CD14-positive monocyte (primary cell): ENCODE results near the gene PSPH. TPM values are rescaled to one million over a fixed set of nuclear protein-coding genes. Genes with fewer than 3 reads are reported as not detected.
A peak's percentile ranks its signal among the peaks of the same experiment; 100 is the strongest.

Source experiments
- DNase-seq, 3 donors: peaks; one replicate each; pipeline ENCODE4 v3.0.0-alpha.2; 2011 to 2022
- H2AFZ ChIP-seq: 2 replicates; pipeline ENCODE4 v1.6.0; 2012; ENCODE audit warnings: mild to moderate bottlenecking, low read depth, low read length, inconsistent platforms; ENCODE audit not compliant: insufficient read depth, poor library complexity, severe bottlenecking
- H3K27ac ChIP-seq, 2 donors: 1 replicate in 1 of 2; 2 replicates in 1 of 2; pipeline ENCODE4 v1.5.1; 2012 to 2013; ENCODE audit warnings: low read length in 2 of 2, control low read depth in 1 of 2, inconsistent platforms in 1 of 2, low read depth in 1 of 2, mild to moderate bottlenecking in 1 of 2
- H3K27me3 ChIP-seq, 2 donors: one replicate each; pipeline versions ENCODE4 v1.6.0 to v1.6.1; 2011 to 2013; ENCODE audit warnings: low read length in 2 of 2; ENCODE audit not compliant: control insufficient read depth in 2 of 2, insufficient read depth in 2 of 2
- H3K36me3 ChIP-seq, 2 donors: replicated peaks in 1 of 2; 1 replicate in 1 of 2; 2 replicates in 1 of 2; pipeline versions ENCODE4 v1.5.1 to v1.6.1; 2012 to 2013; ENCODE audit warnings: low read length in 2 of 2, control low read depth in 1 of 2, inconsistent platforms in 1 of 2, mild to moderate bottlenecking in 1 of 2; ENCODE audit not compliant: insufficient read depth in 2 of 2, control insufficient read depth in 1 of 2
- H3K4me1 ChIP-seq, 2 donors: 1 replicate in 1 of 2; 2 replicates in 1 of 2; pipeline versions ENCODE4 v1.5.1 to v1.6.1; 2012 to 2013; ENCODE audit warnings: low read length in 2 of 2, control low read depth in 1 of 2, inconsistent platforms in 1 of 2, mild to moderate bottlenecking in 1 of 2, moderate library complexity in 1 of 2; ENCODE audit not compliant: insufficient read depth in 2 of 2, control insufficient read depth in 1 of 2
- H3K4me2 ChIP-seq: replicated peaks from 2 replicates; pipeline ENCODE3; 2012; ENCODE audit warnings: low read length, moderate library complexity, mild to moderate bottlenecking; ENCODE audit not compliant: poor library complexity, severe bottlenecking; ENCODE audit errors: extremely low read depth
- H3K4me3 ChIP-seq, 3 experiments: fragments of 200-600 bp in 1 of 3; sonication (generic) in 1 of 3; replicated peaks in 1 of 3; 1 replicate in 2 of 3; 2 replicates in 1 of 3; pipeline ENCODE4 v1.5.1; 2011 to 2013; ENCODE audit warnings: low read length in 3 of 3, mild to moderate bottlenecking in 3 of 3, control low read depth in 2 of 3, low read depth in 2 of 3, inconsistent platforms in 1 of 3, moderate library complexity in 1 of 3
- H3K79me2 ChIP-seq: 2 replicates; pipeline ENCODE4 v1.6.0; 2012; ENCODE audit warnings: mild to moderate bottlenecking, control low read depth, inconsistent platforms, low read length, moderate library complexity; ENCODE audit not compliant: insufficient read depth
- H3K9ac ChIP-seq: 2 replicates; pipeline ENCODE4 v1.6.0; 2017; ENCODE audit warnings: low read length, mild to moderate bottlenecking; ENCODE audit not compliant: insufficient read depth, poor library complexity, severe bottlenecking
- H3K9me3 ChIP-seq, 2 donors: replicated peaks in 1 of 2; 1 replicate in 1 of 2; 2 replicates in 1 of 2; pipeline versions ENCODE4 v1.5.1 to v1.6.1; 2012 to 2013; ENCODE audit warnings: low read length in 2 of 2, control low read depth in 1 of 2; ENCODE audit not compliant: control insufficient read depth in 1 of 2, insufficient read depth in 1 of 2
- H4K20me1 ChIP-seq: 2 replicates; pipeline ENCODE4 v1.6.0; 2012; ENCODE audit warnings: mild to moderate bottlenecking, low read length, control low read depth, moderate library complexity; ENCODE audit not compliant: insufficient read depth
- H3K27ac Mint-ChIP-seq, 7 donors: one replicate each; pipeline ENCODE4 v1.8.0; 2020; ENCODE audit warnings: mild to moderate bottlenecking in 7 of 7, mixed read lengths in 7 of 7, moderate library complexity in 6 of 7, inconsistent platforms in 2 of 7
- H3K27me3 Mint-ChIP-seq, 3 donors: one replicate each; pipeline ENCODE4 v1.8.0; 2021 to 2022; ENCODE audit warnings: low read depth in 3 of 3, mild to moderate bottlenecking in 3 of 3, mixed read lengths in 3 of 3, moderate library complexity in 3 of 3, inconsistent platforms in 1 of 3
- H3K36me3 Mint-ChIP-seq, 2 donors: one replicate each; pipeline ENCODE4 v1.8.0; 2020; ENCODE audit warnings: mixed read lengths in 2 of 2, inconsistent platforms in 1 of 2, mild to moderate bottlenecking in 1 of 2
- H3K4me1 Mint-ChIP-seq: one replicate; pipeline ENCODE4 v1.8.0; 2020; ENCODE audit warnings: mild to moderate bottlenecking, mixed read lengths
- H3K4me3 Mint-ChIP-seq, 2 donors: one replicate each; pipeline ENCODE4 v1.8.0; 2020; ENCODE audit warnings: mild to moderate bottlenecking in 2 of 2, mixed read lengths in 2 of 2, moderate library complexity in 1 of 2
- H3K9me3 Mint-ChIP-seq, 7 donors: one replicate each; pipeline ENCODE4 v1.8.0; 2020 to 2022; ENCODE audit warnings: mixed read lengths in 7 of 7, mild to moderate bottlenecking in 6 of 7, moderate library complexity in 6 of 7, inconsistent platforms in 2 of 7
- WGBS: methylation state at CpG from one replicate; pipeline ENCODE4 v1.1.5; 2013; ENCODE audit warnings: missing lambda C conversion rate; ENCODE audit not compliant: insufficient coverage; 5-methylcytosine and 5-hydroxymethylcytosine counted together
- intact Hi-C, 2 donors: fragments of 100-400 bp; cut with micrococcal nuclease; formaldehyde crosslinking; loops; one replicate each; pipeline versions ENCODE4 v1.15.0 to v1.15.1; 2023
- polyA plus RNA-seq, 3 donors: library from polyadenylated mRNA; depleted of rRNA in 1 of 3; unstranded in 2 of 3; stranded (reverse) in 1 of 3; fragments of 300-500 nt in 2 of 3; fragments of >200 nt in 1 of 3; fragmentation: Illumina TruSeq in 2 of 3; gene quantifications; 1 replicate in 2 of 3; 2 replicates in 1 of 3; pipeline ENCODE4 v1.2.3, GENCODE V29; 2012 to 2021
- TF ChIP-seq, protein P1 (sequence below): fragments of 200-600 bp; IDR thresholded peaks from one replicate; pipeline ENCODE4 v1.8.0; 2022; ENCODE audit warnings: antibody characterized with exemption, mild to moderate bottlenecking

The PSPH gene
- polyA plus RNA-seq, 3 donors = 1.7 to 6.7 (median 5.3) TPM

DNA sequence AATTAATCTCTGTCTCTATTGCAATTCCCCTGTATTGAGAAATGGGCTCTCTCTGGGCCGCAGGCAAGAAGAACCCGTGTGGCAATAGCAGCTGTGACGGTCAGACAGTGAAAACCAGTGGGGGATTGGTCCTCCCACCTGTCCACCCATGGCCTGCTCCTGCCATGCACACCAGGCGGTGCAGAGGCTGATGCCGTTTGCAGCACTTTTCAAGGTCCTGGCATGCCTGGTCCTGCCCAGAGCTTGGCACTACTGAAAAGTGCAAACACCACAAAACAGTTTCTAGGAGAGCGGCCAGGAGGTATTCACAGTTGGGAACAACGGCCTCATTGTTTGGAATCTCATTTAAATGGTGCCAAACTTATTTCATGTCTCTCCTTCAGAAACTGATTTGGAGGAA, 41.5 kb downstream of the PSPH start:
- TF ChIP-seq, protein P1, sequence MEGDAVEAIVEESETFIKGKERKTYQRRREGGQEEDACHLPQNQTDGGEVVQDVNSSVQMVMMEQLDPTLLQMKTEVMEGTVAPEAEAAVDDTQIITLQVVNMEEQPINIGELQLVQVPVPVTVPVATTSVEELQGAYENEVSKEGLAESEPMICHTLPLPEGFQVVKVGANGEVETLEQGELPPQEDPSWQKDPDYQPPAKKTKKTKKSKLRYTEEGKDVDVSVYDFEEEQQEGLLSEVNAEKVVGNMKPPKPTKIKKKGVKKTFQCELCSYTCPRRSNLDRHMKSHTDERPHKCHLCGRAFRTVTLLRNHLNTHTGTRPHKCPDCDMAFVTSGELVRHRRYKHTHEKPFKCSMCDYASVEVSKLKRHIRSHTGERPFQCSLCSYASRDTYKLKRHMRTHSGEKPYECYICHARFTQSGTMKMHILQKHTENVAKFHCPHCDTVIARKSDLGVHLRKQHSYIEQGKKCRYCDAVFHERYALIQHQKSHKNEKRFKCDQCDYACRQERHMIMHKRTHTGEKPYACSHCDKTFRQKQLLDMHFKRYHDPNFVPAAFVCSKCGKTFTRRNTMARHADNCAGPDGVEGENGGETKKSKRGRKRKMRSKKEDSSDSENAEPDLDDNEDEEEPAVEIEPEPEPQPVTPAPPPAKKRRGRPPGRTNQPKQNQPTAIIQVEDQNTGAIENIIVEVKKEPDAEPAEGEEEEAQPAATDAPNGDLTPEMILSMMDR = no peak
- peaks cover 5 to 25% of the 10 kb centered on the region in 2 donors for H3K36me3 ChIP-seq
- WGBS = 89% methylated on average over 5 of the region's 7 CpGs
- no peak overlapping the region for H3K9ac ChIP-seq
- no peak overlapping the region for H3K4me2 ChIP-seq
- intact Hi-C loops = no loop called here
- H3K4me1 Mint-ChIP-seq = no peaks in the 10 kb centered on the region
- no peak overlapping the region for H3K27ac ChIP-seq
- H3K9me3 Mint-ChIP-seq = no peaks in the 10 kb centered on the region
- no peaks in the 10 kb centered on the region for H3K4me1 ChIP-seq
- peaks cover 17 to 33% of the 10 kb centered on the region in 2 donors for H3K36me3 Mint-ChIP-seq
- no peaks in the 10 kb centered on the region for H3K27me3 ChIP-seq
- H3K79me2 ChIP-seq = no peaks in the 10 kb centered on the region
- H3K4me3 ChIP-seq = no peak overlapping the region
- DNase-seq = no peak
- peak overlapping the region in 2 of 7 donors; percentile 30 to 68 for H3K27ac Mint-ChIP-seq
- H3K4me3 Mint-ChIP-seq = no peak overlapping the region
- peaks cover 0 to 1% (median 0%) of the 10 kb centered on the region in 3 donors for H3K27me3 Mint-ChIP-seq
- no peaks in the 10 kb centered on the region for H4K20me1 ChIP-seq
- no peak overlapping the region for H2AFZ ChIP-seq
- no peaks in the 10 kb centered on the region for H3K9me3 ChIP-seq

DNA sequence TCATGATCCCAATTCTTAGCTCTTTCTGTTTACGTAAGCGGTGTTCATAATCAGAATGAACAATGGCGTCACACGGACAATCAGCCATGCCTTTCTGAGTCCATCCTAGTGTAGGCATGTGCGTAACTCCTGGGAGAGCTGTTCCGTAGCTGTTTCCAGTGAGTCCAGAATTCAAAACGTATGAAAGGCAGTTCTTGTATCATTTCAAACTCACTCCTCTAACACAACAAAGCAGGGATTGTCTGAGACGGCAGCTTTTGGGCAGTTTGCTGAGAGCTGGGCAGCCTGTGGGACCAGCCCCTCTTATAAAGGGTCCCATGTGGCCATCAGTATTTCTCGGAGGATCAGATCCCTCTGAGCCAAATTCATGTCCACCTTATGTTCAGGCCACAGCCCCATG, 43.4 kb downstream of the PSPH start:
- no peak overlapping the region for H3K9ac ChIP-seq
- WGBS = 97% methylated on average over 7 of the region's 9 CpGs
- H3K4me3 ChIP-seq = no peak overlapping the region
- DNase-seq = no peak
- H3K36me3 Mint-ChIP-seq = peaks cover 8 to 21% of the 10 kb centered on the region in 2 donors
- no peaks in the 10 kb centered on the region for H3K27me3 Mint-ChIP-seq
- no peaks in the 10 kb centered on the region for H3K27me3 ChIP-seq
- TF ChIP-seq, protein P1 = no peak
- no peak overlapping the region for H2AFZ ChIP-seq
- no peaks in the 10 kb centered on the region for H3K4me1 ChIP-seq
- H3K9me3 Mint-ChIP-seq = no peaks in the 10 kb centered on the region
- H3K36me3 ChIP-seq = peaks cover 0 to 12% of the 10 kb centered on the region in 2 donors
- no peak overlapping the region for H3K4me2 ChIP-seq
- peak overlapping the region in 2 of 7 donors; percentile 35 to 43 for H3K27ac Mint-ChIP-seq
- no peaks in the 10 kb centered on the region for H3K9me3 ChIP-seq
- H3K4me3 Mint-ChIP-seq = no peak overlapping the region
- intact Hi-C loops = no loop called here
- H3K27ac ChIP-seq = no peak overlapping the region
- H3K4me1 Mint-ChIP-seq = no peaks in the 10 kb centered on the region
- H4K20me1 ChIP-seq = no peaks in the 10 kb centered on the region
- H3K79me2 ChIP-seq = no peaks in the 10 kb centered on the region
